Liver (tissue), 3 donors: ENCODE data around the gene BAG5.

Experiments
- EGR1 ChIP-seq, 2 donors: IDR thresholded peaks; 2 replicates each; pipeline ENCODE4 v1.6.1; 2016 to 2018; ENCODE audit warnings: antibody characterized with exemption in 2 of 2, low read depth in 2 of 2
- FOXA1 ChIP-seq: IDR thresholded peaks from 2 replicates; pipeline ENCODE4 v1.6.1; 2016; ENCODE audit warnings: antibody characterized with exemption
- FOXA2 ChIP-seq: IDR thresholded peaks from 2 replicates; pipeline ENCODE4 v1.6.1; 2016; ENCODE audit warnings: antibody characterized with exemption
- GABPA ChIP-seq, 2 donors: IDR thresholded peaks in 1 of 2; conservative IDR thresholded peaks in 1 of 2; 2 replicates each; pipeline ENCODE4 v1.6.1; 2016; ENCODE audit warnings: antibody characterized with exemption in 2 of 2, mild to moderate bottlenecking in 1 of 2, moderate library complexity in 1 of 2
- HNF4G ChIP-seq: IDR thresholded peaks from 2 replicates; pipeline ENCODE4 v1.6.1; 2016; ENCODE audit warnings: antibody characterized with exemption
- JUND ChIP-seq, 2 donors: IDR thresholded peaks; 2 replicates each; pipeline ENCODE4 v1.6.1; 2016; ENCODE audit warnings: antibody characterized with exemption in 2 of 2
- YY1 ChIP-seq: IDR thresholded peaks from 2 replicates; pipeline ENCODE4 v1.6.1; 2016; ENCODE audit warnings: antibody characterized with exemption, mild to moderate bottlenecking
- TF ChIP-seq, protein P1 (sequence below): fragments of 150-350 bp; IDR thresholded peaks from 2 replicates; pipeline ENCODE4 v1.5.1; 2017; ENCODE audit warnings: improper control_type of control experiment, low read depth, low read length; ENCODE audit not compliant: missing input control
- TF ChIP-seq, protein P2 (sequence below): IDR thresholded peaks from 2 replicates; pipeline ENCODE4 v1.6.1; 2016; ENCODE audit warnings: antibody characterized with exemption
- TF ChIP-seq, protein P3 (sequence below): IDR thresholded peaks from 2 replicates; pipeline ENCODE4 v1.6.1; 2016; ENCODE audit warnings: antibody characterized with exemption, mild to moderate bottlenecking
- TF ChIP-seq, protein P4 (sequence below): IDR thresholded peaks from 2 replicates; pipeline ENCODE4 v1.6.1; 2016; ENCODE audit warnings: antibody characterized with exemption
- donor health status: healthy.
- donor health status: healthy.

DNA sequence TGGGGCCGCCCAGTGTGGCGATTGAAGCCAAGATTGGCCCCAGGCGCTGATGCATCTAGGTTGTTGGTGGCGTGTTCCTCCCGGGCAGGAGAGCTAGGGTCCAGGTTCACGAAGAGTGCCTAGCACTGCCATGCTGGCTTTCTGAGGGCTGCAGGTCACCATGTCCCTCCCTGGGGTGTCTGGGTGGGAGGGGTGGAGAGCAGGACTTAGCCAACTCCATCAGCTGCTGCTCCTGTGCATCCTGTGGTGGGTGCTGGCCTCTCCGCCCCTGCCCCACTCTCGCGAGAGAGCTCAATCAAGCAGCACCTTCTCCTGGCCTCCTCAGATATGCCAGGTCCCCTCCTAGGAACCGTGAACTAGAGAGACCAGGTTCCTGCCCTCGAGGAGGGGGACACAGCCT, 31.6 kb downstream of the BAG5 start:
- TF ChIP-seq, protein P1, sequence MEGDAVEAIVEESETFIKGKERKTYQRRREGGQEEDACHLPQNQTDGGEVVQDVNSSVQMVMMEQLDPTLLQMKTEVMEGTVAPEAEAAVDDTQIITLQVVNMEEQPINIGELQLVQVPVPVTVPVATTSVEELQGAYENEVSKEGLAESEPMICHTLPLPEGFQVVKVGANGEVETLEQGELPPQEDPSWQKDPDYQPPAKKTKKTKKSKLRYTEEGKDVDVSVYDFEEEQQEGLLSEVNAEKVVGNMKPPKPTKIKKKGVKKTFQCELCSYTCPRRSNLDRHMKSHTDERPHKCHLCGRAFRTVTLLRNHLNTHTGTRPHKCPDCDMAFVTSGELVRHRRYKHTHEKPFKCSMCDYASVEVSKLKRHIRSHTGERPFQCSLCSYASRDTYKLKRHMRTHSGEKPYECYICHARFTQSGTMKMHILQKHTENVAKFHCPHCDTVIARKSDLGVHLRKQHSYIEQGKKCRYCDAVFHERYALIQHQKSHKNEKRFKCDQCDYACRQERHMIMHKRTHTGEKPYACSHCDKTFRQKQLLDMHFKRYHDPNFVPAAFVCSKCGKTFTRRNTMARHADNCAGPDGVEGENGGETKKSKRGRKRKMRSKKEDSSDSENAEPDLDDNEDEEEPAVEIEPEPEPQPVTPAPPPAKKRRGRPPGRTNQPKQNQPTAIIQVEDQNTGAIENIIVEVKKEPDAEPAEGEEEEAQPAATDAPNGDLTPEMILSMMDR, result no peak
- no peak for TF ChIP-seq GABPA (IDR thresholded peaks at IDR 0.05 in 1 of 2, conservative IDR thresholded peaks at IDR 0.05 in 1 of 2)
- no peak for TF ChIP-seq JUND (IDR thresholded peaks at IDR 0.05)
- TF ChIP-seq EGR1 (IDR thresholded peaks at IDR 0.05; ENCODE audit: low read depth in 2 of 2), result no peak
- TF ChIP-seq YY1, result no peak
- TF ChIP-seq, protein P2, sequence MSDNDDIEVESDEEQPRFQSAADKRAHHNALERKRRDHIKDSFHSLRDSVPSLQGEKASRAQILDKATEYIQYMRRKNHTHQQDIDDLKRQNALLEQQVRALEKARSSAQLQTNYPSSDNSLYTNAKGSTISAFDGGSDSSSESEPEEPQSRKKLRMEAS, result no peak
- TF ChIP-seq FOXA1, result no peak
- TF ChIP-seq, protein P3, sequence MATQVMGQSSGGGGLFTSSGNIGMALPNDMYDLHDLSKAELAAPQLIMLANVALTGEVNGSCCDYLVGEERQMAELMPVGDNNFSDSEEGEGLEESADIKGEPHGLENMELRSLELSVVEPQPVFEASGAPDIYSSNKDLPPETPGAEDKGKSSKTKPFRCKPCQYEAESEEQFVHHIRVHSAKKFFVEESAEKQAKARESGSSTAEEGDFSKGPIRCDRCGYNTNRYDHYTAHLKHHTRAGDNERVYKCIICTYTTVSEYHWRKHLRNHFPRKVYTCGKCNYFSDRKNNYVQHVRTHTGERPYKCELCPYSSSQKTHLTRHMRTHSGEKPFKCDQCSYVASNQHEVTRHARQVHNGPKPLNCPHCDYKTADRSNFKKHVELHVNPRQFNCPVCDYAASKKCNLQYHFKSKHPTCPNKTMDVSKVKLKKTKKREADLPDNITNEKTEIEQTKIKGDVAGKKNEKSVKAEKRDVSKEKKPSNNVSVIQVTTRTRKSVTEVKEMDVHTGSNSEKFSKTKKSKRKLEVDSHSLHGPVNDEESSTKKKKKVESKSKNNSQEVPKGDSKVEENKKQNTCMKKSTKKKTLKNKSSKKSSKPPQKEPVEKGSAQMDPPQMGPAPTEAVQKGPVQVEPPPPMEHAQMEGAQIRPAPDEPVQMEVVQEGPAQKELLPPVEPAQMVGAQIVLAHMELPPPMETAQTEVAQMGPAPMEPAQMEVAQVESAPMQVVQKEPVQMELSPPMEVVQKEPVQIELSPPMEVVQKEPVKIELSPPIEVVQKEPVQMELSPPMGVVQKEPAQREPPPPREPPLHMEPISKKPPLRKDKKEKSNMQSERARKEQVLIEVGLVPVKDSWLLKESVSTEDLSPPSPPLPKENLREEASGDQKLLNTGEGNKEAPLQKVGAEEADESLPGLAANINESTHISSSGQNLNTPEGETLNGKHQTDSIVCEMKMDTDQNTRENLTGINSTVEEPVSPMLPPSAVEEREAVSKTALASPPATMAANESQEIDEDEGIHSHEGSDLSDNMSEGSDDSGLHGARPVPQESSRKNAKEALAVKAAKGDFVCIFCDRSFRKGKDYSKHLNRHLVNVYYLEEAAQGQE, result no peak
- TF ChIP-seq FOXA2, result no peak
- TF ChIP-seq HNF4G, result no peak
- TF ChIP-seq, protein P4, sequence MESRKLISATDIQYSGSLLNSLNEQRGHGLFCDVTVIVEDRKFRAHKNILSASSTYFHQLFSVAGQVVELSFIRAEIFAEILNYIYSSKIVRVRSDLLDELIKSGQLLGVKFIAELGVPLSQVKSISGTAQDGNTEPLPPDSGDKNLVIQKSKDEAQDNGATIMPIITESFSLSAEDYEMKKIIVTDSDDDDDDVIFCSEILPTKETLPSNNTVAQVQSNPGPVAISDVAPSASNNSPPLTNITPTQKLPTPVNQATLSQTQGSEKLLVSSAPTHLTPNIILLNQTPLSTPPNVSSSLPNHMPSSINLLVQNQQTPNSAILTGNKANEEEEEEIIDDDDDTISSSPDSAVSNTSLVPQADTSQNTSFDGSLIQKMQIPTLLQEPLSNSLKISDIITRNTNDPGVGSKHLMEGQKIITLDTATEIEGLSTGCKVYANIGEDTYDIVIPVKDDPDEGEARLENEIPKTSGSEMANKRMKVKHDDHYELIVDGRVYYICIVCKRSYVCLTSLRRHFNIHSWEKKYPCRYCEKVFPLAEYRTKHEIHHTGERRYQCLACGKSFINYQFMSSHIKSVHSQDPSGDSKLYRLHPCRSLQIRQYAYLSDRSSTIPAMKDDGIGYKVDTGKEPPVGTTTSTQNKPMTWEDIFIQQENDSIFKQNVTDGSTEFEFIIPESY, result no peak
